GM18520 (cell line): ENCODE data around the gene UBE2Q1.

ENCODE experiments used
- ATAC-seq: cut with Tn5 transposase; IDR thresholded peaks from one replicate; pipeline ENCODE4 v1.9.1; 2021; ENCODE audit not compliant: unreplicated experiment

The UBE2Q1 gene

GRCh38 chr1:154577346-154578057 lies 19.0 kb upstream of the UBE2Q1 start:
- no peak for ATAC-seq

- no peak for ATAC-seq
Measured at GRCh38 chr1:154575951-154576566, 17.6 kb upstream of the UBE2Q1 start.

GRCh38 chr1:154575147-154575927 lies 16.9 kb upstream of the UBE2Q1 start:
- no peak for ATAC-seq

GRCh38 chr1:154574716-154575115 lies 16.3 kb upstream of the UBE2Q1 start:
- ATAC-seq, result no peak

- ATAC-seq, result no peak
Measured at GRCh38 chr1:154573168-154573510, 14.7 kb upstream of the UBE2Q1 start.

- ATAC-seq, result no peak
Measured at GRCh38 chr1:154572468-154573167, 14.2 kb upstream of the UBE2Q1 start.

GRCh38 chr1:154571964-154572288 lies 13.5 kb upstream of the UBE2Q1 start:
- no peak for ATAC-seq

- no peak for ATAC-seq
Measured at GRCh38 chr1:154571244-154571963, 12.9 kb upstream of the UBE2Q1 start.

GRCh38 chr1:154568157-154568815 lies 9.8 kb upstream of the UBE2Q1 start:
- ATAC-seq, result no peak

GRCh38 chr1:154567386-154568156 lies 9.1 kb upstream of the UBE2Q1 start, which contains the start of gene CHRNB2:
Gene CHRNB2 (plus strand): TSS chr1:154567778. CDS start chr1:154568045, 267 bp downstream.
- no peak for ATAC-seq

- ATAC-seq, result no peak
Measured at GRCh38 chr1:154565876-154566275, 7.4 kb upstream of the UBE2Q1 start.

- peak; percentile 43 for ATAC-seq
Measured at GRCh38 chr1:154559466-154560044, 1.1 kb upstream of the UBE2Q1 start.

GRCh38 chr1:154558720-154559465 lies 431 bp upstream of the UBE2Q1 start:
- peak; percentile 89 for ATAC-seq

GRCh38 chr1:154557248-154557938 lies 1.1 kb downstream of the UBE2Q1 start:
- ATAC-seq, result no peak

GRCh38 chr1:154556422-154556821 lies 2.0 kb downstream of the UBE2Q1 start:
- ATAC-seq, result no peak

GRCh38 chr1:154553056-154554030 lies 5.1 kb downstream of the UBE2Q1 start:
- ATAC-seq, result no peak

GRCh38 chr1:154552036-154552435 lies 6.4 kb downstream of the UBE2Q1 start:
- no peak for ATAC-seq
